Measurements from ENCODE around the gene PPP1R9B.

- no peak for TF ChIP-seq CTCF (IDR thresholded peaks at IDR 0.05; ENCODE audit: insufficient read depth, low read depth, low read length)
- no peak for TF ChIP-seq EZH2 (IDR thresholded peaks at IDR 0.05; ENCODE audit: insufficient read depth, low read length)
Observed at GRCh38 chr17:50187394-50187725, 36.9 kb upstream of the PPP1R9B start.

All from astrocyte (in vitro differentiated cells and primary cell).